Smooth muscle cell (in vitro differentiated cells): ENCODE results near the gene MCM5. TPM values are rescaled to one million over a fixed set of nuclear protein-coding genes. Genes with fewer than 3 reads are reported as not detected.

ENCODE experiments used
- DNase-seq: peaks from one replicate; lab custom pipeline; 2025; ENCODE audit not compliant: unreplicated experiment; lab: John Stamatoyannopoulos, UW
- H2AFZ ChIP-seq: fragments of 200-600 bp; sonication (generic); 2 replicates; pipeline ENCODE4 v1.6.0; 2016; ENCODE audit warnings: antibody characterized with exemption, low read depth, mild to moderate bottlenecking
- H3F3A ChIP-seq: fragments of 200-600 bp; sonication (generic); 2 replicates; pipeline ENCODE4 v1.6.0; 2017; ENCODE audit warnings: antibody characterized with exemption, low read depth
- H3K27ac ChIP-seq: fragments of 200-600 bp; sonication (generic); 2 replicates; pipeline ENCODE4 v1.5.1; 2016; ENCODE audit warnings: low read depth, mild to moderate bottlenecking
- H3K27me3 ChIP-seq: fragments of 200-600 bp; sonication (generic); 2 replicates; pipeline ENCODE4 v1.6.1; 2016; ENCODE audit warnings: low read depth, mild to moderate bottlenecking
- H3K36me3 ChIP-seq: fragments of 200-600 bp; sonication (generic); 2 replicates; pipeline ENCODE4 v1.5.1; 2016; ENCODE audit warnings: low read depth
- H3K4me1 ChIP-seq: fragments of 200-600 bp; sonication (generic); 2 replicates; pipeline ENCODE4 v1.5.1; 2016; ENCODE audit warnings: low read depth
- H3K4me2 ChIP-seq: fragments of 200-600 bp; sonication (generic); 2 replicates; pipeline ENCODE4 v1.6.0; 2016; ENCODE audit warnings: mild to moderate bottlenecking
- H3K4me3 ChIP-seq: fragments of 200-600 bp; sonication (generic); 2 replicates; pipeline ENCODE4 v1.5.1; 2016; ENCODE audit warnings: mild to moderate bottlenecking
- H3K79me2 ChIP-seq: fragments of 200-600 bp; sonication (generic); 2 replicates; pipeline ENCODE4 v1.6.0; 2016; ENCODE audit warnings: low read depth, mild to moderate bottlenecking
- H3K9ac ChIP-seq: fragments of 200-600 bp; sonication (generic); 2 replicates; pipeline ENCODE4 v1.6.0; 2016; ENCODE audit warnings: low read depth
- H3K9me3 ChIP-seq: fragments of 200-600 bp; sonication (generic); replicated peaks from 2 replicates; pipeline ENCODE4 v1.5.1; 2016; ENCODE audit warnings: low read depth
- H4K20me1 ChIP-seq: fragments of 200-600 bp; sonication (generic); 2 replicates; pipeline ENCODE4 v1.6.0; 2016; ENCODE audit warnings: low read depth
- WGBS: methylation state at CpG from one replicate; pipeline ENCODE4 v1.1.7; 2016; ENCODE audit warnings: low lambda C conversion rate; 5-methylcytosine and 5-hydroxymethylcytosine counted together
- polyA plus RNA-seq: library from polyadenylated mRNA; unstranded; fragments of >200 nt; fragmentation: Nextera tagmentation; extraction: Ambion mirVana; gene quantifications from 2 replicates; pipeline ENCODE4 v1.2.1, GENCODE V29; 2016
- total RNA-seq: library from RNA; depleted of rRNA; stranded (reverse); fragments of >200 nt; gene quantifications from 2 replicates; pipeline ENCODE4 v1.2.3, GENCODE V29; 2014
- TF ChIP-seq, protein P1 (sequence below): fragments of 200-600 bp; sonication (generic); IDR thresholded peaks from 2 replicates; pipeline ENCODE4 v1.5.1; 2017; ENCODE audit warnings: borderline replicate concordance, mild to moderate bottlenecking, antibody characterized with exemption; ENCODE audit not compliant: insufficient read depth, poor library complexity, severe bottlenecking

The MCM5 gene
- total and polyA plus RNA-seq, 2 experiments from 2014 or later, result 28.7 to 31.9 TPM

DNA sequence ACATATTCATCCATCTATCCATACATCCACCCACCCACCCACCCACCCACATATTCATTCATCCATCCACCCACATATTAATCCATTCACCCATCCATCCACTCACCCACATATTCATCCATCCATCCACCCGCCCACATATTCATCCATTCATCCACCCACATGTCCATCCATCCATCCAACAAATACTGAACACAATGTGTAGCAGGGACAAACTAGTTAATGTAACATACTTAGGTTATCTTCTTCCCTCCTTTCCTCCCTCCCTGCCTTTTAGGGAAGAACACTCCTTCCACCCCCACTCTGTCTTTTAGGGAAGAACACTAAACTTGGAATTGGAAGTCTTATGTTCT, 39.4 kb downstream of the MCM5 start:
- DNase-seq, result no peak
- 83% methylated on average over 1 of the region's 1 CpG for WGBS
- Histone ChIP-seq H3K4me2 (no peak overlapping the region), H3K4me1 (no peaks in the 10 kb centered on the region), H3K9me3 (no peaks in the 10 kb centered on the region), H3K4me3 (no peak overlapping the region), H3F3A (no peaks in the 10 kb centered on the region), H3K36me3 (no peaks in the 10 kb centered on the region), H3K27me3 (no peaks in the 10 kb centered on the region), H4K20me1 (no peaks in the 10 kb centered on the region), H3K27ac (no peak overlapping the region), H2AFZ (no peak overlapping the region), H3K9ac (no peak overlapping the region), H3K79me2 (no peaks in the 10 kb centered on the region)
- TF ChIP-seq, protein P1, sequence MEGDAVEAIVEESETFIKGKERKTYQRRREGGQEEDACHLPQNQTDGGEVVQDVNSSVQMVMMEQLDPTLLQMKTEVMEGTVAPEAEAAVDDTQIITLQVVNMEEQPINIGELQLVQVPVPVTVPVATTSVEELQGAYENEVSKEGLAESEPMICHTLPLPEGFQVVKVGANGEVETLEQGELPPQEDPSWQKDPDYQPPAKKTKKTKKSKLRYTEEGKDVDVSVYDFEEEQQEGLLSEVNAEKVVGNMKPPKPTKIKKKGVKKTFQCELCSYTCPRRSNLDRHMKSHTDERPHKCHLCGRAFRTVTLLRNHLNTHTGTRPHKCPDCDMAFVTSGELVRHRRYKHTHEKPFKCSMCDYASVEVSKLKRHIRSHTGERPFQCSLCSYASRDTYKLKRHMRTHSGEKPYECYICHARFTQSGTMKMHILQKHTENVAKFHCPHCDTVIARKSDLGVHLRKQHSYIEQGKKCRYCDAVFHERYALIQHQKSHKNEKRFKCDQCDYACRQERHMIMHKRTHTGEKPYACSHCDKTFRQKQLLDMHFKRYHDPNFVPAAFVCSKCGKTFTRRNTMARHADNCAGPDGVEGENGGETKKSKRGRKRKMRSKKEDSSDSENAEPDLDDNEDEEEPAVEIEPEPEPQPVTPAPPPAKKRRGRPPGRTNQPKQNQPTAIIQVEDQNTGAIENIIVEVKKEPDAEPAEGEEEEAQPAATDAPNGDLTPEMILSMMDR, result no peak

DNA sequence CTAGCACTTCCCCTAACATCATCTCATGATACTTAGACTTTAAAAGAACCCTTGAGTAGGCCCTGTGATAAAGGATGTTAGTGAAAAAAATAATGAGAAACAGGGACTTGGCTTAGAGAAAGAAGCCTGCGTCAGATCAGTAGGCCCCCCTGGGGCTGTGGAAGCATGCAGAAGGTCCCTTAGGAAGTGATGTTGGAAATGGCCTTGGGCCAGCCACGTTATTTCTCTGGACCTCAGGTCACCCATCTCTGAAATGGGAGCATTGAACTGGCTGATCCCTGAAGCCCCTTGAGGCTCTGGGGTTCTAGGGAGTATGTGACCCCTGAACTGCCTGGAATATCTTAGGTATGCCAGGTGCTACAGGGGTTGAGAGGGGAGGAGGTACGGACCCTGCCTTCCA, 40.2 kb downstream of the MCM5 start:
- no peak overlapping the region for H2AFZ ChIP-seq
- 87% methylated on average over 3 of the region's 3 CpGs for WGBS
- H3K4me2 ChIP-seq, result no peak overlapping the region
- no peaks in the 10 kb centered on the region for H3K4me1 ChIP-seq
- no peak overlapping the region for H3K4me3 ChIP-seq
- H3K36me3 ChIP-seq, result no peaks in the 10 kb centered on the region
- H3F3A ChIP-seq, result no peaks in the 10 kb centered on the region
- no peak overlapping the region for H3K9ac ChIP-seq
- no peaks in the 10 kb centered on the region for H3K79me2 ChIP-seq
- DNase-seq, result no peak
- no peaks in the 10 kb centered on the region for H3K9me3 ChIP-seq
- no peaks in the 10 kb centered on the region for H4K20me1 ChIP-seq
- TF ChIP-seq, protein P1, result no peak
- H3K27ac ChIP-seq, result no peak overlapping the region
- no peaks in the 10 kb centered on the region for H3K27me3 ChIP-seq

DNA sequence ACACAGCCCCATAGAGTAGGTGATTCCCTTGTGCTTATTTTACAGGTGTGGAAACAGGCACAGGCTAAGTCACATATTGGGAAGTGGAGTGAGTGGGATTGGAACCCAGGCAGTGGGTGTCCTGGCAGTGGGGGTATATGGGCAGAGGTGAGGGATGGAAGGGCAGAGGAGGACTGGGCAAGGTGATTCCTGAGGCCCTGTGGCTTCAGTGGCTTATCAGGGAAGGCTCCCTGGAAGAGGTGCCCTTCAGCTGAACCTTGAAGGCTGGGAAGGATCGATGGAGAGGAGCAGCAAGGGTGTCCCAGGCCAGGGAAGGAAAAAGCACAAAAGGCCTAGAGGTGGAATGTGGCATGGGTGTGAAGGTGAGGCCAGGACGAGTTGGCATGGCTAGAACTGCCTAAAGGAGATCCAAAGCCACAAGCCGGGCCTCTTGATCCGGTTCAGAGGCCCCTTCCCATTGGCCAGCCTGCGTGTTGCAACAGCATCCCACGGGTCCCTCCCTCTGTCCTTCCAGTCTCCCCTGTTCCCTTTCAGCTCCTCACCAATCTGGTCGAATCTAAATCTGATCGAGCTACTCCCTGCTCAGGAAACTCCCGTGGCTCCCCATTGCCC, 41.7 kb downstream of the MCM5 start:
- Histone ChIP-seq H3K27ac (no peak overlapping the region), H4K20me1 (no peaks in the 10 kb centered on the region), H3K79me2 (no peaks in the 10 kb centered on the region), H3K4me3 (no peak overlapping the region), H3K9me3 (no peaks in the 10 kb centered on the region), H3K4me2 (no peak overlapping the region), H3F3A (no peaks in the 10 kb centered on the region), H2AFZ (no peak overlapping the region), H3K27me3 (no peaks in the 10 kb centered on the region), H3K9ac (no peak overlapping the region), H3K4me1 (no peaks in the 10 kb centered on the region), H3K36me3 (no peaks in the 10 kb centered on the region)
- no peak for DNase-seq
- 91% methylated on average over 9 of the region's 9 CpGs for WGBS
- TF ChIP-seq, protein P1, result no peak

DNA sequence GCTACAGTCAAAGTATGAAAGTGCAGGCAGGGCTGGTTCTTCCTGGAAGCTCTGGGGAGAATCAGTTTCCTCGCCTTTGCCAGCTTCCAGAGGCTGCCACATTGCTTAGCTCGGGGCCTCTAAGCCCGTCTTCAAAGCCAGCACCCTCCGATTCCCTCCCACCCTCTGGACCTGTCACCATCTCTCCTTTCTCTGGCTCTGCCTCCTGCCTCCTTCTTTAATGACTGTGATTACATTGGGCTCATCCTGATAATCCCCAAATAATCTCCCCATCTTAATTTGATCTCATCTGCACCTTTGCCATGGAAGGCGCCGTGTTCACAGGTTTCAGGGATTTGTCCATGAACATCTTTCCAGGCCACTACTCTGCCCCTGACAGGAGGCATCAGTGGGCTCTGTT, 42.5 kb downstream of the MCM5 start:
- Histone ChIP-seq H3K79me2 (no peaks in the 10 kb centered on the region), H3K27me3 (no peaks in the 10 kb centered on the region), H3F3A (no peaks in the 10 kb centered on the region), H3K4me1 (no peaks in the 10 kb centered on the region), H4K20me1 (no peaks in the 10 kb centered on the region), H2AFZ (no peak overlapping the region), H3K4me2 (no peak overlapping the region), H3K4me3 (no peak overlapping the region), H3K27ac (no peak overlapping the region), H3K36me3 (no peaks in the 10 kb centered on the region), H3K9me3 (no peaks in the 10 kb centered on the region), H3K9ac (no peak overlapping the region)
- DNase-seq, result no peak
- TF ChIP-seq, protein P1, result no peak
- WGBS, result 73% methylated on average over 6 of the region's 6 CpGs
